Stimulated activated CD8-positive, alpha-beta memory T cell treated with anti-CD3 and anti-CD28 coated beads, Interleukin-4, amount 100 ng/mL, for 4 hours (primary cell): ENCODE results near the gene ILKAP.

ENCODE experiments used
- DNase-seq, 2 donors: peaks; one replicate each; pipeline ENCODE4 v3.0.0-alpha.2; 2020; ENCODE audit warnings: low read depth in 2 of 2, low spot score in 1 of 2

Gene ILKAP

DNA sequence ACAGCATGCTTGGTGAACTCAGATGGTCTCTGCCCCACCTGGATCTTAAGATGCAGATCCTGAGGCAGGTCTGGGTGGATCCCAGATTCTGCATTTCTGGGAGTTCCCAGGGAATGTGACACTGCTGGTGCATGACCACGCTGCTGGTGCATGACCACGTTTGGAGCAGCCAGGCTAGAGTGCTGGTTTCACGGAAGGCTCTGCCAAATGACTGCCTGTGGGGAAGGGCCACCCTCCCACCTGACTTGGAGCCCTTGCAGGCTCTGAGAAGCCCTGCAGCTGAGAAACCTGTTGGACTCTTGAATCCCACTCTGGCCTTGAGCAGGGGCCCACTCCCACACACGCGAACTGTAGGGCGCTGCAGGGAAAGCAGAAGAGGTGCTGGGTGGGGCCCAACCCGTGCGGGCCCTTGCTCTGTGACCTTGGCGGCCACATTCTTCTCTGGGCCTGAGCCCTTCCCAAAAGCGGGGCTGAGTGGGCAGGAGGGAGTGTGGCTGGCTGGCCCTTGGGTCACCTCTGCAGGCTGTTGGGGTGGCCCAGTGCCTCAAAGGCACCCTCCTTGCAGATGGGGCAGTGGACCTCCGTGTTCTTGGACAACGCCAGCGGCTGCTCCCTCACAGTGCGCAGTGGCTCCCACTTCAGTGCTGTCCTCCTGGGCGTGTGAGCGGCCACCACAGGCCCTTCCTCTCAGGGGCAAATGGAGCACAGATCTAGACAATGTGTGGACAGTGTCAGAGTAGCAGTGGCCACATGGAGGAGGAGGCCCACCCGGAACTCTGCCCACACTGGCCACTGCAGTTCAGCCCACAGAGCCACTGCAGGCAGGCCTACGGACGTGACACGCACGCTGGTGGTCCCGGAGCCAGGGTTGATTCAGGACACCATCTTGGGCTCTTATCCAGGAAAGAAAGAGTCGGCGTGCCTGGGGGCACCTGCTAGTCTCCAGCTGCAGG is 36.8 kb downstream of the ILKAP start:
- no peak for DNase-seq

GRCh38 chr2:238165288-238165921 is 38.1 kb downstream of the ILKAP start:
- no peak for DNase-seq

GRCh38 chr2:238164906-238165287 is 38.6 kb downstream of the ILKAP start:
- DNase-seq, result no peak

- DNase-seq, result no peak
Observed at GRCh38 chr2:238163481-238164198, 39.9 kb downstream of the ILKAP start.

- DNase-seq, result no peak
Observed at GRCh38 chr2:238162846-238163441, 40.6 kb downstream of the ILKAP start.

DNA sequence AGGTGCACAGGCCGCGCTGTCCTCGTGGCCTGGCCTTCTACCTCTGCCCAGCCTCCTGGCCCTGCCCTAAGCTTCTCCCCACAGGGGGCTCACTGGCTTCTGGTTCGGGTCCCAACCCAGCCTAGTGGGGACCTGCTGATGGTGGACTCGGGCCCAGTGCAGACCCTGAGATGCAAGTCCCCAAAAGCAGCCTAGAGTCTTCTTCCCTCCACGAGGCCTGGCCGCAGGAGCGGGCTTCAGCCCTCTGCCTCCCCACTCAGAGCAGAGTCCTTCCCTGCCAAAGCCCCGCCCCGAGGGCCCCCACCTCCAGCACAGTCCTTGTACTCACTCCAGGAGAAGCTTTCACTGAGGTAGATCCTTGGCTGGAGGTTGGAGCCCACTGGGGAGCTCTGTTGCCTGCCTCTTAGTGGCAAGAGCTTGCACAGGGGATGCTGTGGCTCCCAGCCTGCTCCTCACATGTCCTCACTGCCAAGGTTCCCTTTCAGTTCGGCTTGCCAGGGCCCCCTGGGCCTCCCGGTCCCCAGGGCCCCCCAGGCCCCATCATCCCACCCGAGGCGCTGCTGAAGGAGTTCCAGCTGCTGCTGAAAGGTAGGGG is 41.1 kb downstream of the ILKAP start:
- no peak for DNase-seq

DNA sequence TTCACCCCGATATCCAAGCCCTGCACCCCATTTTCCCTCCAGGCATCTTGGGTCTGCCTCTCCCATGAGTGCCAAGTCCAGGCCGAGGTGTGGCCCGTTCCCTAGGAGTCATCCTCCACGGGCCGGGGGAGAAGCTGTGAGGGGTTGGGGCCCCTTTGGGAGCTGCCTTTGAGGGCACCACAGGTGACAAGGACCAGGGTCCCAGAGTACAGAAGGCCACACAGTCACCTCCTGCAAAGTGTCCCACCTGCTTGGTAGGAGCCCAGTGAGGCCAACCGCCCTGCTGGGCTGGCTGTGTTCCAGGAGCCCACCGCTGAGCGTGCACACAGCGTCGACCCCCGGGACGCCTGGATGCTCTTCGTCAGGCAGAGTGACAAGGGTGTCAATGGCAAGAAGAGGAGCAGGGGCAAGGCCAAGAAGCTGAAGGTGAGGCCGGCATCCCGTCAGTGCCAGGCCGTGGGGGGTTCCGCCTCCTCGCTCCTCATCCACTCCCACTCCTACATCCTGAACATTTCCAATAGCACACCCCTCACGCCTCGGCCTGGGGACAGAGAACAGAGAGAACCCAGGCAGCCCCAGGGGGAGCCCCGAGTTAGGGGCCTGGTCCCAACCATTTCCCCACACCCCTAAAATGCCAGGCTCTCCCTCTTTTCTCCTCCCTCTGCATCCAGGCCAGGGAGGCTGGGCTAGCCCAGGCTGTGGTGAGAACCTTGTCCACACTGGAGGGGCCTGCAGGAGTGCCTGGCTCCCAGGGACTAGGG is 42.0 kb downstream of the ILKAP start:
- no peak for DNase-seq

GRCh38 chr2:238160206-238161129 is 43.0 kb downstream of the ILKAP start:
- DNase-seq, result no peak

DNA sequence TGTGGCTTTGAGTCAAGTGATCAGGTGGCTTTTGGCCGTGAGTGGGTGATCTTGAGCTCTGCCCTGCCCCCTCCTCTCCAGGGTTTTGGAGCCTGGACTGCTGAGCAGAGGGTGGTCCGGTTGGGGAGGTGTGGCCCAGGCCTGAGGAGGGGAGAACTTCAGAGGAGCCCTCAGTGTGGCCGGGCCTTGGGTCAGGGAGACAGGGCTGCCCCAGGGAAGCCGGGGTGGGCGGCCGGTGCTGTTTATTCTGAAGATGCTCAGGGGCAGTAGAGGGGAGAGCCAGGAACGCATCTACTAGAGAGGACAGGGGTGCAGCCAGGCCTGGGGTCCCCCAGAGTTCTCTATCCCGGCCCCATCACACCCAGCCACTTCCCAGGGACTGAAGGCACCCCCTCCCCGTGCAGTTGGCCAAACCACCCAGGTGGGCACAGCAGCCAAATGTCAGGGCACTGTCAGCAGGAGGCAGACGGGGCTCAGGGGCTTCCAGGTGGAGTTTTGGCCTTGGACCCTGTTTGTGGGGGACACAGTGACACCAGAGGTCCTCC is 43.8 kb downstream of the ILKAP start:
- no peak for DNase-seq

DNA sequence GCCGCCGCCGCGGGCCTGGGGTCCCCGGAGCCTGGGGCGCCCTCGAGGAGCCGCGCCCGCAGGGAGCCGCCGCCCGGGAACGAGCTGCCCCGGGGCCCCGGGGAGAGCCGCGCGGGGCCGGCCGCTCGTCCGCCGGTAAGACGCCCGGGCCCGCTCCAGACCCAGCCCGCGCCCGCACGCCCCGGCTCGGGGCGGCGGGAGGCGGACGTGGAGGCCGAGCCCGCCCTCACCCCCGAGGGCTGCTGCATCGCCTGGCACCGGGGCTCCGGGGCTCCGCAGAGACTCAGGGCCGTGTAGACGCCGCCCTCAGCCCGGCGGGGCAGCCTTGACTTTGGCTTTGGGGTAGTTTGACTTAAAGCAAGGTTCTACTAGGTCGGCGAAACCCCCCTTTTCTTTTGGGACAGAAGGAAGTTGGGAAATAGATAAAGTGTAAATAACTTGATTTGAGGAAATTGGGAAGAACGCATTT is 44.4 kb downstream of the ILKAP start:
- no peak for DNase-seq

DNA sequence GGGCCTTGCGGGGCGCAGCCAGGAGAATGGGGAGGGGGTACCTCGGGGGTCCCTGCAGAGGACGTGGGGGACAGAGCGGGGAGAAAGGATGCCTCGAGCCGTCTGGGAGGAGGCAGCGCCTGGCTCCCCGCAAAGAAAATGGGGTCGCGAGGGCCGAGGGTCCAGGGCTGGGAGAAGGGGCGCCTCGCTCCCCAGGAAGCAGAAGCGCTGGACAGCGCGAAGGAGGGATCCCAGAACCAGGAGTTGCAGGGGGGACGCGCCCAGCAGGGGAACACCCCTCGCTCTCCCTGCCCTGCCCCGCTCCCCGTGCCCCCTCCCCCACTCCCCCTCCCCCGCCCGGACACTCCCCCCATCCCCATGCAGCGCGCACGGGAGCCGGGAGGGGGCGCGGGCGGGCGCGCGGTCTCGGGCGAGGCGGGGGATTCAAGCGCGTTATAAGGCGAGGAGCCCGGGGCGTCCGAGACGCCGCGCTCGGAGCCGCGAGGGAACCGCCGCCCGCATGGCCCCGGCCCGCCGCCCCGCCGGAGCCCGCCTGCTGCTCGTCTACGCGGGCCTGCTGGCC is 44.9 kb downstream of the ILKAP start, which contains the start of gene ERFE:
Gene ERFE, plus strand, starts transcription at position 462 of the 562 bp plus-strand sequence. Its CDS starts 38 bp downstream, at position 500.
- DNase-seq, result peak in 1 of 2 donors; percentile 8

DNA sequence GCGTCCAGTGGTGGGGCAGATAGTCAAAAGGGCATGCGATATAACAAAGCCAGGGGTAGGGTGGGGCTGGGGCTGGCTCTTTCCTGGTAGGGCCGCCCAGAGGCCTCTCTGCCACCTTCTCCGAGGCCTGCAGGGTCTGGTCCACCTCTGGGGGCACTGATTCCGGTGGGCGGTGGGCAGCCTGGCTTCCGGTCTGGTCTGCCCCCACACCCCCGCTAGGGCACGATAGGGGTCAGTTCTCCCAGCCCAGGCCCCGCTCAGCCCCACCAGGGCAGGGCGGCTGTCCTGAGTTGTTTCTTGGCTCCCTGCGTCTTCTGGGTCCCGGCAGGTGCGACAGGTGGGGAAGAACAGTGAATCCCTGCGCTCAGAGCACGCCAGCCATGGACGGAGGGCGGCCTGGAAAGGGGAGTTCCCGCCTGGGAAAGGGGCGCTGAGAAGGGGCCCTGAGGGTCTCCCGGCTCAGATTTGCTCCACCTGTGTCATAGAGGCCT is 45.4 kb downstream of the ILKAP start:
- no peak for DNase-seq

DNA sequence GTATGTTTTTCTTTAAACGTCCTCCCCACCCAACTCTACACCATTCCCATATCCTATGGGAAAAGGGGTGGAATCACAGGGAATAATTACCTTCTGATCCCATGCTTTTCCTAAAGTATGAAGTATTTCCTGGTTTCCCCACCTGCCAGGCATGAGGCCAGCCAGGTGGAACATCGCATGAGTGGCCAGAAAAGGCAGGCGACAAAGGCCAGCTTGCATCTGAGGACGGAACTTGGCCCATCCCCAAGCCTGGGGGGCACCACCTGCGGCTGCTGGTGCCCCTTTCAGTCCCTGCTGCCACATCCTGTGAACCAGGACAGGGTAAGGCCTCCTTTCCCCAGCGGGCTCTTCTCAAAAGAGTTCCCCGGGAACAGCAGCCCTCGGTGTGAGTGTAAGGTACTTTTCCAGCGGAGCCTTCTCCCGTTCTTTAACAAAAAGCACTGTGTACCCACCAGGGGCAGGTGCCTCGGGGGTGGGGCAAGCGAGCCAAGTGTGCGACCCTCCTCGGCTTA is 45.9 kb downstream of the ILKAP start:
- DNase-seq, result no peak

DNA sequence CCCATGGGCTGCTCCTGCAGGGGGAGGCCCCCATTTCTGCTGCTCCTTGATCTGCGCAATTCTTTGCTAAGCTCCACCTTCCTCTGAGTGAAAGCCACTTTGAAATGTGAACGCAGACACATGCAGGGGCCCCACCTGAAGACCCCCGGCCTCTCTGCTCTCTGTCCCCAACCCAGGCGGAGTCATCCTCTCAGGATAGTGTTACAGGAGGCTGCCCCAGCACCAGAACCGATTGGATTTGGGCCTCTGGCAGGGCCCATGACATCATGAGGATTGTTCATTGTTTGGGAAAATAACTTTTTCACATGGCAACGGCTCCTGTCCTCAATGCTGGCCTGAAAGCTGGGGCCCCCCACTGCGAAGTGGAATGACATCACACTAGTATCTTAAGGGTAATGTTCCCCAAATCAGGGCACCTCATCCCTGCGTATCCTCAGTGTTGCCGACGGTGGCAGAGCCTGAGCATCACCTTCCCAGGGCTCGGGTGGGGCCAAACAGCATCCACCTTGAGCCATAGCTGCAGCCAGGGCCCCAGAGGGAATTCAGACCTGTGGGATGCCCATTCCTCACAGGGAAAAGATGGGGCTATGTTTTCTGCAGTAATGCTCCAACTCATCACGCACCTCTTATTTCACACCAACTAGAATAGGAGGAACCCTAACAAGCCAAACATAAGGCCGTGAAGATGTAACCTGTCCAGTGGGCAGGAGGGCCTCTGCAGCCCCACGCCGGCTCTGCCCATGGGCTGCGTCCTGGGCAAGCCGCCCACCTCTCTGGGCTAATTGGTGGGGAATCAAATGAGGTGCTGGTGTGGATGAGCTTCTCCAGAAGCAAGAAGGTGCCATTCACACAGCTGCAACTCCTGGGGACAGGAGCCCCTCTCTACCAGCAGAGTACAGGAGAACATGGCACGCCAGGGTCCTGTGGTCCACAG is 47.5 kb downstream of the ILKAP start:
- no peak for DNase-seq

GRCh38 chr2:238155051-238155760 is 48.3 kb downstream of the ILKAP start:
- DNase-seq, result no peak

DNA sequence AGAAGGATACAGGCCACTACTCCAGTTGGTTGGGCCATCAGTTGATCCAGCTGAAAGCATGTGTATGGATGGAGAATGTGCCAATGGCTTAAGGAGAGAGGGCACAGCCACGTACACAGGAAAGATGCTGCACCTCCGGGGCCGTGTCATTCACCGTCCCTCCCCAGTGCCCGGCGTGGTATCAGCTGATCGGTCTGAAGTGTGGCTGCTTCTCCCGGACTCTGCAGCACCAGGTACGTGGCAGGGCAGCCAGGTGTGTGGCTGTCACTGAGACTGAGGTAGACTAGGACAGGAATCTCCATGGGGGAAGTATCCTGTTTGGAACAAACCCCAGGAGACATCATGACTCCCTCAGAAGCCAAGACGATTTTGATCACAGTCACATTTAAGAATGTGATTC is 48.9 kb downstream of the ILKAP start:
- DNase-seq, result no peak
